Middle frontal gyrus (tissue), 1 donor: ENCODE results near the gene SATB2.

Source experiments
- DNase-seq: peaks from one replicate; pipeline ENCODE4 v3.0.0-alpha.2; 2015; ENCODE audit warnings: low spot score; ENCODE audit errors: extremely low spot score

Gene SATB2

GRCh38 chr2:199457147-199458008 lies at the start of gene SATB2:
SATB2 (minus strand) TSS chr2:199457939; CDS start chr2:199456037, 1,902 bp downstream.
- DNase-seq = no peak

- no peak for DNase-seq
Observed at GRCh38 chr2:199505755-199506403, 48.1 kb upstream of the SATB2 start.

DNA sequence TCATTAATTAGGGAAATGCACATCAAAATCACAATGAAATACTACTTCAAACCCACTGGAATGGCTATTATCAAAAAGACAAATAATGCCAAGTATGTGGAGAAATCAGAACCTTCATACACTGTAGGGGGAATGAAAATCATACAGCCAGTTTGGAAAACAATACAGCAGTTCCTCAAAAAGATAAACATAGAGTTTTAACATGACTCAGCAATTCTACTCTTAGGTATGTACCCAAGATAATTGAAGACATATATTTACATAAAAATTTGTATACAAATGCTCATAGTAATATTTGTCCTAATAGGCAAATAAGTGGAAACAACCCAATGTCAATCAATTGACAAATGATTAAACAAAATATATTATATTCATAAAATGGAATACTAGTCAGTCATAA lies 45.4 kb upstream of the SATB2 start:
- DNase-seq = no peak

DNA sequence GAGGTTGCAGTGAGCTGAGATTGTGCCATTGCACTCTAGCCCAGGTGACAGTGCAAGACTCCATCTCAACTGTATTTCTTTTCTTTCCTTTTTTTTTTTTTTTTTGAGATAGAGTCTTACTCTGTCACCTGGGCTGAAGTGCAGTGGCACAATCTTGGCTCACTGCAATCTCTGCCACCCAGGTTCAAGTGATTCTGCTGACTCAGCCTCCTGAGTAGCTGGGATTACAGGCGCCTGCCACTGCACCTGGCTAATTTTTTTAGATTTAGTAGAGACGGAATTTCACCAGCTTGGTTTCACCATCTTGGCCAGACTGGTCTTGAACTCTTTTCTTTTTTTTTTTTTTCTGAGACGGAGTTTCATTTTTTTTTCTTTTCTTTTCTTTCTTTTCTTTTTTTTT lies 41.3 kb upstream of the SATB2 start:
- DNase-seq = no peak

- DNase-seq = no peak
Observed at GRCh38 chr2:199495147-199495546, 37.4 kb upstream of the SATB2 start.

GRCh38 chr2:199490049-199490448 lies 32.3 kb upstream of the SATB2 start:
- DNase-seq = no peak

DNA sequence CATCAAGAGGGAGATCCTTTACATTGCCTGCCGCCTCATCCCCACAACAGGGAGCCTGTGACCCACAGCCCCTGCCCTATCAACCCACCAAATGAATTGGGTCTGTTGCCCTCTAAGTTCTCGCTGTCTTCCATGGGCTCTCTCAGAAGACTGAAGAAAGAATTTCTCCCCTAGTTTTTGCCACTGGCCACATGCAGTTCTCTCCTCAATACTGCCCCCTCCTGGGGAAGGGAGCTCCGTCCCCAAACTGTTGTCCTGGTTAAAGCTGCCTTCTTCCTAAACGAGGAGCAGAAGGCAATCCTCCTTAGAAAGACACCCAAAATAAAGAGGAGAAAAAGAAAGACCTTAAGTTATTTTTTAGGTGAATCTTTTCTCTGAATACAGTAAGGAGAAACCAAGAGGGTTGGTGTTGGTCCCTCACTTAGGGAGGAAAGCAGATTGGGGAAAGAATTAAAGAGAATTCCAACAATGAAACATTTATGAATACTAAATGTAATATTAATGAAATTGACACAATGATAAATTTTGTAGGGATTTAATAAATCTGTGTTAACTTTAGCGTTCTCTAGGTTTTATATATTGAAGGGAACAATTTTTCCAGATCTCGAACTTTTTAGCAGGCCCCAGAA lies 31.1 kb upstream of the SATB2 start:
- DNase-seq = no peak

DNA sequence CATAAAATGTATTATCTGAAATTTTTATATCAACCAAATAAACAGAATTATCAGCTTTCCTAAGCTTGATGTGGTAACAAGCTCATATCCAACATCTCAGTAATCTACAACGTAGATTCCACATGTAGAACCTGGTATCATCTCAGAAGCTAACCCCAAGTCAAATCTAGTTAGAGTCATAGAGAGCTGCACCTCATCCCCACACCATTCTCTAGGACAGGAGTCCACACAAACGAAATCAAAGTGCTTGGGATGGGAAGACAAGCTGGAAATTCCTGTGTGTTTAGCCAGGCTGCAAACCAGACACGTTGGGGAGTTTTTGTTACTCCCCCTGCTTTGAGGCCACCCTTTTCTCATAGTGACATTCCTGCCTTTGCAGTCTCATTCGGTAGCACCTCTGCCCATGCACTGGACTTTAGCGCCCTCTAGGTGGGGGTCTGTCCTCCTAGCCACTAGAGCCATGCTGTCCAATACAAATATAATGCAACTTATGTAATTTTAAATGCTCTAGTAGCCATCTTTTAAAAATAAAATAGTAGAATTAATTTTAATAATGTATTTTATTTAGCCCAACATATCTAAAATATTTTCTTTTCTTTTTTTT lies 28.1 kb upstream of the SATB2 start:
- DNase-seq = no peak

DNA sequence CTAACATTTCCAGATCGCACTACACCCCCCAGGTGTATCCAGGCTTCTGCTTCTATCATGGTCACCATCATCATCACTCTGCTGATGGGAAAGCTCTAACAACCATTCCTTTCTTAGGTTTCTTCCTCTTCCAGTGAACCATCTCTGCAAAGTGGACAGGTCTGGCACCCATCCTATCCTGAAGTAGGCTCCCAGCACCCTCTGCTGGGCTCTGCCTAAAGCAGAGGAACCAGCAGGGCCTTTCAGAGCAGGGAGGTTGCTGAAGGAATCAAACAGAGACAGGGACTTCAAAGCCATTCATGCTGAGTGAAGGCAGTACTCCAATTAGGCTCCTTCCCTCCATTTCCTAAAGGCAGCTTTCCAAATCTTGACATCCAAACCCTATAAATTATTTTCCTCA lies 27.2 kb upstream of the SATB2 start:
- DNase-seq = no peak

DNA sequence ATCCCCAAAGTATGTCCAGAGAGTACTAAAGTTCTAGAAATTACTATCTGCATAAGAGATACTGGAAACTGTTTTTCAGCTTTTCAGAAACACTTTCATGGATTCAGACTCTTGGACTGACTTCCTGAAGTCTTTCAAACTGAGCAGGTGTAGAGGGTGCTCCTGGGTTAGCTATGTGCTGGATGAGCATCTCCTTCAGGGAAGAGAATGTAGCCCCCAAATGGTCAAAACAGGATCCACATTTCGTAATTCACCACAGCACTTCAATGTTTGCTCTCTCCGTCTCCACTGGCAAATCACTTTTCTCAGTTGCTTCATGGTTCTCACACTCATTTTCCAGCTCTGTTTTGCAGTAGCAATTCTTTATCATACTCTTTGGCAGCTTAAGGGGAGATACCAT lies 23.2 kb upstream of the SATB2 start:
- DNase-seq = no peak

DNA sequence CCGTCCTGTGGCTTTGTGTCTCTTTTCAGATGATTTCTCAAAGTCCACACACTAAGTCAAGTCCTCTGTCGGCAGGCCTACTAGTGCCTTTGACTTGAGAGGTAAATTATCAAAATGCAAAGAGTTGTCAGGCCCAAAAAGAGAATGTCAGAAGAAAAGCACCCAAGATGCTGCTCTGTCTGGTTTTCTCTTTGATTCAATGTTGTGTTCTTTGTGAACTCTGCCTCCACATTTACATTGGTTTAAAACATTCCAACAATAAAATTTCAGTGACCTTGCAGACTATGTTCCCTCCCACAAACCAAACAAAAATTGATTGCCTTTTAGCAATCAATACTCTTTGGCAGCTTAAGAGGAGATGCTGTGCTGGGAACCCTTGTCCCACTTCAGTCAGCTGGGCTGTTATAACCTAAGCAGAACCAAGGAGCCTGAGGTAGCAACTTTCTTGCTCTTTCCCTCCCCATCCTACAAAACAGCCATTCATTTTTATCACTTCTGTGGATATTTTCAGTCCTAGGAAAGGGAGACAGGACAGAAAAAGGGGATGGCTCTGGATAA lies 19.6 kb upstream of the SATB2 start:
- no peak for DNase-seq

DNA sequence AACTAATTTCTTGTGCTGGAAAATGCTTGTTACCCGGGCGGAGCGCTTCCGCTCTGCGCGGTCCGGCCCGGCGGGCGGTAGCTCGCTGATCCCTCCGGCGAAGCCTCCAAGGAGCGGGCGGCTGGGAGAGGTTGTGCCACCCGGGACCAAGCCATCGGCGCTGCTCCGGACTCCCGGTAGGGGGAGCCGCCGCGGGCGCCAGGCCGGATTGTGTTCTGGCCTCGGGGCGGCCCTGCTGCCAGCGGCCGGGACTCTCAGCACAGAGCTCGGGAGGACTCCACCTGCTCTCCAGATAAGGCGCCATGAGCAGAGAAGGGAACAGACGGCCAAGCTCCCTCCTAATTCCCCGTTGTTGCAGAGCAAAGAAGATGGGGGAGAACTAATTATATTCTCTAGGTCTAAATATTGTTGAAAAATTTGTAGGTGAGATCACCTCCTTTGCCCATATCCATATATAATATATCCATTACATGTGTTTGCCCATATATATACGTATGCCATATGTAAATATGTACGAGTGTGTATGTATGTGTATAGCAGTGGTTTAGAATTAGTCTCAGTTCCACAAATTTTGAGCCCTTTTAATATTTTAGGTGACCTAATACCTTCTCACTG lies 13.8 kb upstream of the SATB2 start:
- no peak for DNase-seq

- no peak for DNase-seq
Observed at GRCh38 chr2:199470672-199471442, 13.1 kb upstream of the SATB2 start.

- DNase-seq = no peak
Observed at GRCh38 chr2:199470361-199470671, 12.6 kb upstream of the SATB2 start.

- DNase-seq = no peak
Observed at GRCh38 chr2:199469514-199470360, 12.0 kb upstream of the SATB2 start.

- DNase-seq = no peak
Observed at GRCh38 chr2:199468561-199469513, 11.1 kb upstream of the SATB2 start.

DNA sequence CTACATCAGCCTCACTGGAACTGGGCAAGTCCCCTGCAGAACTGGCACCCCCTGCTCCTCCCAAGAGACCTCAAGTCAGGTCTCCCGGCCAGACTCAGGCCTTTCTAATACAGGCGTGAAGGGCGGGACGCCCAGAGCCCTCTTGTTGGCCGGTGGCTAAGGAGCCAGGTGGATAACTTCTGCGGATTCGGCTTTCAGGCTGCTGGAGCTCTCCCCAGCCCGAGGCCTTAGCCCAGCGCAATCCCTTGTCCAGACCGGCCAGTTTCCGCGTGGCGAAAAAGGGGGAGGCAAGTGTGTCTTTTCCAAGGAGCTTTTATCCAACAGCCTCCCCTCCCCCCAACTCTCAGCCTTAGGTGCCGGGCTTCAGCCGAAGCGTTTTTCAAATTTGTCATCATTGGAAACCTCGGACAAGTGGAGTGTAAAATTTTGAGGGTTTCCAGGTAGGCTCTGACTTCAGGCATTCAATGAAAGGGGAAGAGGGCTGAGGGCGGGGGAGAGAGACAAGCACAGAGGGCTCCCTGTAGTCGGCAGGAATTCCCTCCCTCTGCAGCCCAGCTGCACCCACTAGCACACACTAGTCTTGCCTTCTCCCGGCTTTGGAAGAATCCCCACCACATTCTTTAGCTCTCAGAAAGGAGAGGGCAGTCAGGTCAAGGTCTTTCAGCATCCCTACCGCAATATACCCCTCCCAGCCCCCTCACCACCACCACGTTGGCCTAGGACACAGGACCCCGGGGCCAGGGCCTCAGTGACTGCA lies 9.5 kb upstream of the SATB2 start:
- DNase-seq = no peak

DNA sequence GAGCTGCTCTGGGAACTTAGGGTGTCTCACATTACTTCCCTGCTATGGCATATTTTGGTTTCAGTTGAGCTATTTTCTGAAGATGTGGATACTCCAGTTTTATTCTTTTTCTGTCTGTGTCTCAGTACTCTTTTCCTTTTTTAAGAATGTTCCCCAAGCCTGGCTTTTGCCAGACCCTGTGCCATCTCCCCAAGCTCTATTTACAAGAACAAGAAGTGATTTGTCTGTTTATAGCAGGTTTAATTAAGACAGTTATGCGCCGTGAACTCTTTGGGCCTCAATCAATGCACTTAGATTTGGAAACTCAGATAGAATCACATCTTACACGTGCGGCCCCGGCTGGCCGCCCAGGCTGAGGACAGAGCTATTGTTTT lies 8.9 kb upstream of the SATB2 start:
- DNase-seq = no peak
